HCT116 (cell line): Measurements from ENCODE around the gene RPS6KA2. TPM values are rescaled to one million over a fixed set of nuclear protein-coding genes. Genes with fewer than 3 reads are reported as not detected.

Experiments
- ATAC-seq: fragments of 200-7000 bp; cut with Tn5 transposase; 2 replicates; pipeline ENCODE4 v1.9.1; 2020; ENCODE audit warnings: mild to moderate bottlenecking, moderate library complexity
- BruUV-seq: library from RNA; stranded (reverse); fragments of 400-500 nt; replicated peaks from 2 replicates; lab custom pipeline; 2021; lab: Mats Ljungman, UMichigan
- CTCF ChIA-PET: fragments of 300-600 bp; sonication (Branson Sonifier 250); formaldehyde crosslinking; loops from one replicate; lab custom pipeline; 2021; ENCODE audit warnings: antibody characterized with exemption; lab: Charles Lee
- POLR2A ChIA-PET: fragments of 300-600, 350-600 bp; sonication (Branson Sonifier 250); formaldehyde crosslinking; loops from one replicate; lab custom pipeline; 2021; ENCODE audit warnings: antibody characterized with exemption; lab: Charles Lee
- RAD21 ChIA-PET, 2 experiments: fragments of 300-600 bp; sonication (Branson Sonifier 250); formaldehyde crosslinking; loops; one replicate each; lab custom pipeline; 2023; ENCODE audit warnings: low total read pairs in 2 of 2; ENCODE audit not compliant: uncharacterized antibody in 2 of 2, unreplicated experiment in 2 of 2, low non-redundant PET in 1 of 2; lab: Charles Lee
- DNase-seq: peaks from one replicate; pipeline ENCODE4 v3.0.0-alpha.2; 2010; ENCODE audit warnings: low read depth, low spot score
- H2AFZ ChIP-seq: fragments of 200-600 bp; shearing (Covaris generic), sonication (generic); 2 replicates; pipeline ENCODE4 v1.6.1; 2017; ENCODE audit warnings: low read depth, mixed run types, mixed read lengths, antibody characterized with exemption, low read length; ENCODE audit not compliant: poor library complexity, severe bottlenecking
- H3K27ac ChIP-seq: 2 replicates; pipeline ENCODE4 v1.5.1; 2012; ENCODE audit warnings: low read depth, low read length
- H3K27me3 ChIP-seq: fragments of 200-600 bp; sonication (generic); 2 replicates; pipeline ENCODE4 v1.6.1; 2016; ENCODE audit warnings: mixed run types, low read length, mixed read lengths; ENCODE audit not compliant: insufficient read depth
- H3K36me3 ChIP-seq, 2 experiments: fragments of 200-500 bp in 1 of 2; fragments of 200-600 bp in 1 of 2; sonication (Bioruptor generic) in 1 of 2; sonication (generic) in 1 of 2; 2 replicates each; pipeline versions ENCODE4 v1.5.1 to v1.6.1; 2014 to 2016; ENCODE audit warnings: low read length in 2 of 2, inconsistent platforms in 1 of 2, mixed read lengths in 1 of 2, mixed run types in 1 of 2; ENCODE audit not compliant: insufficient read depth in 2 of 2, control insufficient read depth in 1 of 2
- H3K4me1 ChIP-seq, 2 experiments: fragments of 200-600 bp in 1 of 2; sonication (generic) in 1 of 2; 2 replicates each; pipeline versions ENCODE4 v1.5.1 to v1.6.1; 2012 to 2017; ENCODE audit warnings: low read length in 2 of 2, inconsistent platforms in 1 of 2, mild to moderate bottlenecking in 1 of 2, mixed read lengths in 1 of 2, mixed run types in 1 of 2, moderate library complexity in 1 of 2; ENCODE audit not compliant: insufficient read depth in 2 of 2, control insufficient read depth in 1 of 2
- H3K4me2 ChIP-seq: fragments of 200-600 bp; sonication (generic); 2 replicates; pipeline ENCODE4 v1.6.1; 2017; ENCODE audit warnings: mixed run types, low read length, mixed read lengths
- H3K4me3 ChIP-seq, 2 experiments: fragments of 200-600 bp in 1 of 2; sonication (generic) in 1 of 2; replicated peaks in 1 of 2; 2 replicates each; pipeline ENCODE4 v1.5.1; 2011 to 2016; ENCODE audit warnings: low read length in 2 of 2, control low read depth in 1 of 2, low read depth in 1 of 2, mild to moderate bottlenecking in 1 of 2, mixed read lengths in 1 of 2, mixed run types in 1 of 2
- H3K79me2 ChIP-seq: fragments of 200-600 bp; sonication (generic); 2 replicates; pipeline ENCODE4 v1.6.1; 2017; ENCODE audit warnings: mild to moderate bottlenecking, mixed run types, low read length, moderate library complexity, mixed read lengths; ENCODE audit not compliant: insufficient read depth
- H3K9ac ChIP-seq: fragments of 200-600 bp; sonication (generic); 2 replicates; pipeline ENCODE4 v1.6.1; 2016; ENCODE audit warnings: low read length, mixed read lengths
- H3K9me2 ChIP-seq: fragments of 200-600 bp; sonication (generic), shearing (Covaris generic); 2 replicates; pipeline ENCODE4 v1.6.1; 2017; ENCODE audit warnings: mixed run types, mild to moderate bottlenecking, moderate library complexity; ENCODE audit not compliant: insufficient read depth
- H3K9me3 ChIP-seq, 2 experiments: fragments of 200-500 bp in 1 of 2; fragments of 200-600 bp in 1 of 2; sonication (Bioruptor generic) in 1 of 2; sonication (generic) in 1 of 2; 2 replicates each; pipeline ENCODE4 v1.6.1; 2014 to 2017; ENCODE audit warnings: low read length in 2 of 2, mixed read lengths in 2 of 2, inconsistent platforms in 1 of 2, low read depth in 1 of 2, mild to moderate bottlenecking in 1 of 2, mixed run types in 1 of 2, moderate library complexity in 1 of 2; ENCODE audit not compliant: control insufficient read depth in 1 of 2, insufficient read depth in 1 of 2
- H4K20me1 ChIP-seq: fragments of 200-600 bp; sonication (generic), shearing (Covaris generic); 2 replicates; pipeline ENCODE4 v1.6.1; 2017; ENCODE audit warnings: mixed run types, mild to moderate bottlenecking, moderate library complexity; ENCODE audit not compliant: insufficient read depth
- FOSL1 ChIP-seq: IDR thresholded peaks from 2 replicates; pipeline ENCODE4 v1.6.1; 2012; ENCODE audit warnings: low read depth
- SRF ChIP-seq: IDR thresholded peaks from 2 replicates; pipeline ENCODE4 v1.6.1; 2012; ENCODE audit warnings: low read depth
- ZBTB33 ChIP-seq: IDR thresholded peaks from 2 replicates; pipeline ENCODE4 v1.6.1; 2011; ENCODE audit warnings: mild to moderate bottlenecking, low read length, moderate library complexity; ENCODE audit not compliant: insufficient replicate concordance; ENCODE audit errors: extremely low read depth
- ZNF274 ChIP-seq: fragments of 200-500 bp; sonication (Bioruptor generic); IDR thresholded peaks from 2 replicates; pipeline ENCODE4 v1.6.1; 2014; ENCODE audit warnings: mild to moderate bottlenecking, low read depth, low read length, inconsistent platforms
- intact Hi-C: fragments of 100-400 bp; cut with micrococcal nuclease; formaldehyde crosslinking; loops from 2 replicates; pipeline ENCODE4 v1.10.0; 2022
- total RNA-seq: library from RNA; stranded (reverse); gene quantifications from one replicate; pipeline ENCODE4 v1.2.1, GENCODE V29; 2021; ENCODE audit not compliant: unreplicated experiment

Gene RPS6KA2
- total RNA-seq, 1 experiment from 2014 or later = 8.5 TPM

GRCh38 chr6:166538297-166539010 is 88.6 kb downstream of the RPS6KA2 start:
- Histone ChIP-seq H3K27ac (no peak overlapping the region), H3K4me3 (no peak overlapping the region), H4K20me1 (no peaks in the 10 kb centered on the region), H3K36me3 (no peaks in the 10 kb centered on the region), H3K4me1 (peaks cover 5 to 16% of the 10 kb centered on the region in 2 experiments; a peak in 3 of 4 replicates), H3K9ac (no peak overlapping the region), H3K9me3 (no peaks in the 10 kb centered on the region), H3K9me2 (no peaks in the 10 kb centered on the region), H3K27me3 (no peaks in the 10 kb centered on the region), H3K79me2 (no peaks in the 10 kb centered on the region), H3K4me2 (no peak overlapping the region), H2AFZ (no peak overlapping the region)
- POLR2A ChIA-PET = no interaction called here
- ATAC-seq (no peak), DNase-seq (no peak)
- CTCF ChIA-PET = no interaction called here
- BruUV-seq = no TSS peak
- no peak for TF ChIP-seq ZBTB33
- intact Hi-C loops = loop anchor here (10.0 kb wide), 1 partner anchor 456 kb away; the partner anchor contains the start of gene CEP43
- RAD21 ChIA-PET = no interaction called here

GRCh38 chr6:166534658-166535406 is 92.2 kb downstream of the RPS6KA2 start:
- H3K36me3 ChIP-seq = no peaks in the 10 kb centered on the region
- no peaks in the 10 kb centered on the region for H3K9me2 ChIP-seq
- H3K27me3 ChIP-seq = no peaks in the 10 kb centered on the region
- CTCF ChIA-PET = no interaction called here
- no peak for TF ChIP-seq SRF
- no peak for TF ChIP-seq FOSL1
- no peak for TF ChIP-seq ZNF274
- TF ChIP-seq, all 23 proteins: peak for 0
- RAD21 ChIA-PET = no interaction called here
- BruUV-seq = no TSS peak
- no peak overlapping the region for H3K27ac ChIP-seq
- no peak for DNase-seq
- H3K9me3 ChIP-seq = no peaks in the 10 kb centered on the region
- no peak overlapping the region for H3K4me3 ChIP-seq
- H3K79me2 ChIP-seq = no peaks in the 10 kb centered on the region
- intact Hi-C loops = loop anchor here (5.0 to 10.0 kb wide), 2 partner anchors 92 to 460 kb away; partner anchors contain the start of genes CEP43 and RPS6KA2
- no peak overlapping the region for H2AFZ ChIP-seq
- H3K4me1 ChIP-seq = peaks cover 12 to 19% of the 10 kb centered on the region in 2 experiments
- ATAC-seq = no peak
- H4K20me1 ChIP-seq = no peaks in the 10 kb centered on the region
- H3K9ac ChIP-seq = no peak overlapping the region
- H3K4me2 ChIP-seq = no peak overlapping the region
- POLR2A ChIA-PET = no interaction called here
